HL-60/S4 (cell line): ENCODE data around the gene HCN4.

Source experiments
- in situ Hi-C: fragments of 300-500 bp; cut with MboI; formaldehyde crosslinking; loops from 2 replicates; pipeline ENCODE4 v1.14.3; 2022; ENCODE audit warnings: low sequenced_read_pairs

Gene HCN4

GRCh38 chr15:73328149-73328820 is 40.5 kb downstream of the HCN4 start:
- in situ Hi-C loops = no loop called here

DNA sequence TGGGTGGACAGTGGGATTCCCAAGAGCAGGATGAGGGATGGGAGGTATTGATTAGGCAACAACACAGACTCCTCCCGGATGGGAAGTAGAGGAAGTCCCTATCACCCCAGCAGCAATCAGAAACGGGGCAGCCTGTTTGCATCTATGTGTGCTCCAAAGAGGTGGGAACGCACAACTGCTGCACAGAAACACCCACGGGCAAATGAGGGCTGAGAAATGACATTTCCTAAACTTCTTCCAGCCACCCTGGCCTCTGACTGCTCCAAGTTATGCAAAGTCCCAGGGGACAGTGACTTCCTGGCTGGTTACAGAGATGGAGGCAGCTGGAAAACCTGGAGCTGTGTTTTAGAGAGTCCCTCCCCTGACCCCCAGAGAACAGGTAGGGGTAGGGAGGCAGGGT is 42.6 kb downstream of the HCN4 start:
- in situ Hi-C loops = no loop called here

- in situ Hi-C loops = no loop called here
Observed at GRCh38 chr15:73325191-73325861, 43.4 kb downstream of the HCN4 start.

DNA sequence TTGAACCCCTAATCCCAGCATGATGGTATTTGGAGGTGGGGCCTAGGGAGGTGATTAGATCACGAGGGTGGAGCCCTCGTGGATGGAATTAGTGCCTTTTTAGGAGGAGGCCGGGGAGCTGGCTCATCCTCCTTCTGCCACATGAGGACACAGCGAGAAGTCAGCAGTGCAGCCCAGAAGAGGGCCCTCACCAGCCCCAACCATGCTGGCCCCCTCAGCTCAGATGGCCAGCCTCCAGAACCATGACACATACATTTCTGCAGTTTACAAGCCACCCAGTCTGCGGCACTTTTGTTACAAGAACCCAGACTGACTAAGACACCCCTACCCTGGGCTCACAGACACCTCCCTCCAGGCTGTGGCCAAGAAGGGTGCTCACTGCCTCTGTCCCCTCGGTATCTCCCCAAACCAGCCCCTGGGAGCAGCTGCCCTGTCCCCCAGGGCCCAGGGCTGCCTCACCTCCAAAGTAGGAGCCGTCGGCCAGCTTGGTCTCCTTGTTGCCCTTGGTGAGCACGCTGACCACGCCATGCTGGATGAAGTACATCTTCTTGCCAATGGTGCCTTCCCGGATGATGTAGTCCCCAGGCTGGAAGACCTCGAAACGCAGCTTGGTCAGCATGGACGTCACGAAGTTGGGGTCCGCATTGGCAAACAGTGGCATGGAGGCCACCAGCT is 44.1 kb downstream of the HCN4 start:
- in situ Hi-C loops = no loop called here

DNA sequence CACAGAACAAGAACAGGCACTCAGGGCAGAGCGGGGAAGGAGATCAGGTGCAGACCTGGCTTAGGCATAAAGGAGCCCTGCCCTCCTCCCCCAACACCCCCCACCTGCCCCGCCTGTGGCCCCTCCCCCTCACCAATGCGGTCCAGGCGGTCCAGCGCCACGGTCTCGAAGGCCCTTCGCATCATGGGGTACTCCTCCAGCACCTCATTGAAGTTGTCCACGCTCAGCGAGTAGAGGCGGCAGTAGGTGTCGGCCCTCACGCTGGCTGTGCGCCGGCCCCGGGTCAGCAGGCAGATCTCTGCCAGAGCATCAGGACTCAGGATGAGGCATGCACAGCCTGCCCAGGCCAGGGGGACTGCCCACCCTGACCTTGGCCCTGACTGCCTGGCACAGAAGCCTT is 44.8 kb downstream of the HCN4 start:
- in situ Hi-C loops = no loop called here

DNA sequence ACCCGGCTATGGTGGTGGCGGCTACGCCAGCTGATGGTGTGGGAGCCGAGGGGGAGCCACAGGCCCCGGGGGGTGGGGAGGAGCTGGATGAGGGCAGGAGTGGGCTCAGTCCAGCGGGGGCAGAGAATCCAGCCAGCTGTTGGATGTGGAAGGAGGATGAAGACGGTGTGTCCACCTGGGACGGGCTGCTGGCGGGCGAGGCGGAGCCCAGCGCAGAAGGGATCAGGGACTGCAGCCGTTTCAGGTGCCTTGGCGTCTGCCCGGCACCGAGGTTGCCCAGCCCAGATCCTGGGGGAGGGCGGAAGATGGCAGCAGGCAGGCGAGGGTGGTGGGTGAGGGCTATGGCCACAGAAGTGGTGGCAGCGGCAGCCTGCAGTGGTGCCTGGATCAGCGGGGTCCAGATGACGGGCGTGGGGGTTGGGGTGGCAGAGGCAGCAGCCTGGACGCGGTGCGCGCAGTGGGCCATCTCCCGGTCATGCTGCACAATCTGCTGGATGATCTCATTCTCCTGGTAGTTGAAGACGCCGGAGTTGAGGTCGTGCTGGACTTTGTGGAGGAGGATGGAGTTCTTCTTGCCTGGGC is 45.3 kb downstream of the HCN4 start:
- in situ Hi-C loops = no loop called here

DNA sequence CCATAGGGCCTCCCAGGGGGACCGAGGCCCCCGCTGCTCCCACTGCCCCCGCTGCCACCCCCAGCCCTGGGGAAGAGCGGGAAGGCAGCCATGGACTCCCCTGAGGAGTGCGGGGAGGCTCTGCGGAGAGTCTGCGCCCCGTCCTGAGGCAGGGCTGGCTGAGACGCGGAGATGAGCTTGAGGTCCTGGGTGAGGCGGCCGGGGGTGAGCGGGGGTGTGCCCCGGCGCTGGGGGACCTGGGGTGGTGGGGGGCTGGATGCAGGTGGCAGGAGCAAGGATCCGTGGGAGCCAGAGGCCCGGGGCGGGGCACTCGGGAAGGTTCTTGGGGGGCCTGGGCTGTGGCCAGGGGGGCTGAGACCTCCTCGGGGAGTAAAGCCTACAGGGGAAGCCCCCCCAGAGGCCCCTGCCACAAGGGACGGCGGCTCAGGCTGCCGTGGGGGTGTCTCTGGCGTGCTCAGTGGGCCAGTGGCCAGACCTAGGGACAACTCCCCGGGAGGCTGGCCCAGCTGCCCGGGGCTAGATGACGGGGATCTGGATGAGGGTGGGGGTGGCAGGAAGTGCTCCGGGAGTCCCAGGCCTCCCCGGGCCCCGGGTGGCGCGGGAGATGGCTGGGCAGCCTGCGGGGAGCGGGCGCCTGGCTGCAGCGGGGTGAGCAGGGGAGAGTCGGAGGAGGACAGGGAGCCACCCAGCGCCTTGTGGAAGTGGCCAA is 45.9 kb downstream of the HCN4 start:
- in situ Hi-C loops = no loop called here

DNA sequence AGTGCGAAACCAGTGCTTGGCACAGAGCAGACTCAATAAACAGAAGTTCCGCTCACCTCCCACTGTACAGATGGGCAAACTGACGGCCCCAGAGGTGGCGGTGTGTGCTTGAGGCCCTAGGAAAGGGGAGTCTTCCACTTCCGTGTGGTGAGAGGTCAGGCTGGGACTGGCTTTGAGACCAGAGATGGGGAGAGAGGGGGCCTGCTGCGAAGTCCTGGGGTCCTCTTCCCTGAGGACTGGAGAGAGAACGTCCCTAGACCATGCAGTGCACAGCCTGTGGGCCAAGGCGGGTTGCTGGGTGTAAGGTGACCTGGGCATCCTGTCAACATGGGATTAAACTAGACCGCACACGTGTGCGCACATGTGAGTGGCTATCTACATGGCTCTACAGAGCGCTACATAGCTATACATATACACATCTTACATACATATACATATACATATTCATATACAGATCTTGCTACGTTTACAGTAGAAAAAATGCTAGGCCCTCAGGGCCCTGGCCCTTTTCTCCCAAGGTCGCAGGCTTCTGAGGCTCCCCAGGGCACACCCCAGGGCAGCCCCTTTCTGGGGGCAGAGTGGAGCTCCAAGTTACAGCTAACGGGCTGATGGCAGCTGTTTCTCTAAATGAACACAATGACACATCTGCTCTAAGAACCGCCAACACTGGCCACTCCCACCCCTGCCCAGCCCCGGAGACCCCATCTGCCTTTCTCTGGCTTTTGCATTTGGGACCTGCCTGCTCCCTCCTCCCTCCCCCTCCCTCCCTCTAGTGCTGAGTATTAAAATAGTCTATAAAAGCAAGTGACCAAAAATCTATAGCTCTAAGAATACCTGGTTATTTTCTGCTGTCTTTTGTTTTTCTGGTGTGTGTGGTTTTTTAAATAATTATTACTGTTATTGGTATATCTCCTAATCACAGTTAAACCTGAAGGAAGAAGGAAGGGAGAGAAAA is 47.0 kb downstream of the HCN4 start:
- in situ Hi-C loops = no loop called here

GRCh38 chr15:73320619-73321180 is 48.1 kb downstream of the HCN4 start:
- in situ Hi-C loops = no loop called here

DNA sequence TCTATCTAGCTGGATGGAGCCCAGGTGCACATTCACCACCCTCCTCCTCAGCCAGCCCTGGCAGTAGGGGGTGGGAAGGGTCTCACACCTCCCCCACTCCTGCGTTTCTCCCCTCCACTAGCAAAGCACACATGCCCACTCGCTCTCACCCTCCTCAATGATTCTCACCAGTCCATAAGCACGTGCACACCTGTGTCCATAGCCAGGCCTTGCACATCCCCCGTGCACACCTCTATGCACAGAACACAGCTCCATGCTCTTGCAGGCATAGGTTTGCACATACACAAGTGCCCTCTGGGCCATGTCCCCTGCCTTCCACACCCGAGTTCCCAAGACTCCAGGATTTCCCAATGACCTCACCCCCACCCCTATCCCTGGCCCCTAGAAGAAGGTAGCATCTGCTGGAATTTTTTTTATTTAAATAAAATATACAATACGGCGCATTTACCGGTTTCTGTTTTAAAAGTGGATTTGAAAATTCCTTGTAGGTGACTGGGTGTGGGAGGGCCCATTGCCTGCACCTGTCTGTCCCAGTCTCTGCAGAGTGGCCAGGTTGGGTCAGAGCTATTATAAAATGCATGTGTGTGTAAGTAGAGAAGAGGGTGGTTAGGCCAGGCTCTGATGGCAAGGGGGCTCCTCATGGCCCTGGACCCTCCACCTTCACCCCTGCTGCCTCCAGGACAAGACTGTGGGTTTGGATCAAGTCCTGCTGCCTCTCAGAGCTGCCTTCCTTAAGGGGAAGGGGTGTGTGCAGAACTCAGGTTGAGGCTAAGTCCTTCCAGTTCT is 49.1 kb downstream of the HCN4 start:
- in situ Hi-C loops = no loop called here

DNA sequence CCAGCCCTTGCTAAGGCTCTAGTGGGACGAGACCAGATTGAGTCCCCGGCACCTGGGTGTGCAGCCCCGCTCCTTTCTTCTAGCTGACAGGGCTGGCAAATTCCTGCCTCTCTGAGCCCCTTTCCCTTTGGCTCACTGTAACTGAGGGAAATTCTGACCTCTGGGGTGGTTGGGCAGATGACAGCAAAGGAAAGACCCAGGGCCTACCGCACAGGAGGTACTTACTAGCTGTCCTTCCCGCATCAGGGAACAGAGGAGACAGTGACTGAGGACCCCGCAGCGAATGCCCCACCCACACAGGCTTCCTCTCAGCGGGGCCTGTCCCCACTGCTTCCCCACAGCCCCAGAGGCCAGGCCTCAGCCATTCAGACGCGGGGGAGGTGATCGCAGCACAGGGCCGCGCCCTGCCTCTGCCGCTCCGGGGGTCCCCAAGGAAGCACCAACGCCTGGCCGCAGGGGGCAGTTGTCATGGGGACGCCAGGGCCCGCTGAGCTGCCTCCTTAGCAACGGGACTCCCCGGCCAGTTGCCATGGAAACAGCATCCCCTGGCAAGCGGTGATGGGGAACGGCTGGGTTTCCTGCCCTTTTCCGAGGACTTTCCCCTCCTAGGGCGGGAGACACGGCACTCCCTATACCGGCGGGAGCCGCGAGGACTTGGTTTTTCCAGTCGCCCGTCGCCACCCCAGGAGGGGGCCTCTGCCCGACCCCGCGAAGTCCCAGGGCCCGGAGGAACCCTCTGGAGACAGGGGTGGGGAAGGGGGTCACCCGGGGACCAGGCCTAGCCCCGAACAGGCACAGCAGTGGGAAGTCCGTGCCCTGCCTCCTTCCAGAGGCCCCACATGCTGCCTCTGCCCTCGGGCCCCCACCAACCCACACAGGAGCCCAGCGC is 50.1 kb downstream of the HCN4 start:
- in situ Hi-C loops = no loop called here

GRCh38 chr15:73317651-73318462 is 50.9 kb downstream of the HCN4 start:
- in situ Hi-C loops = no loop called here

- in situ Hi-C loops = no loop called here
Observed at GRCh38 chr15:73313861-73314260, 54.9 kb downstream of the HCN4 start.

GRCh38 chr15:73308305-73308704 is 60.5 kb downstream of the HCN4 start:
- in situ Hi-C loops = no loop called here

DNA sequence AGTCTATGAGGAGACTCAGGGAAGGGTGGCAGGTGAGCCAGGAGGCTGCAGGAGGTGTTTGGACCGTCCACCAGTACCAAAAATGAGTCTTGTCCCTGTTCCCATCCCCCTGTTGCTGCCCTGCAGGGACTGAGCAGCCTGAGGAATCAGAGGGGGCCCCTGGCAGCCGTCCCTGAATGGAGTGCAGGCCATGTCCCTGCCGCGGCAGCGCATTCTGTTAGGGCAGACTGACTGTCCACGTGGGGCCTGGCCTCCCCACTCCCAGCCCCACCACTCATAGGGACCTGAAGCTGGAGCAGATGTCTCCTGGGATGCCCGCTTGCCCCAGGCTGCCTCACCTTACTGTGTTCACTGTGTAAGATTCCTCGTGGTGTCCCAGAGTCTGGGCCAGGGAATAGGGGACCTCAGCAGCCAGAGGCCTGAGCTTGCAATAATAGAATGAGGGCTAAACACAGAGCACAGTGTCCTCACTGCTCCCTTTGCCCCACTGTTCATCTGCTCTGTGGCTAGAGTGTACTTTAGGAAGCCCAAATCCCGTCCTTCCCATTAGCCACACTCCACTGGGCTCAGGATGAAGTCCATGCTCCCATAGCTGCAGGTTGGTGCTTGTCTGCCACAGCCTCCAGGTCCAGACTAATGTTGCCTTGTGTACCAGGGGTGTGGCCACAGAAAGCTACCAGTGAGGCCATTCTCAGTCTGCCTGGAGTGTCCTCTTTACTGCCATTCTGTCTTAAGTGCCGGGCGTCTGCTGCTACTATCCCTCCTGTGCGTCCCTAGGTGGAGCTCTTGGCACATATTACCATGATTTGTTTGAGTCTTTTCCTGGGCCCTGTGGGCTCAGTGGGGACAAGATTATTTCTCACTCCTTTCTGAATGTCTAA is 63.2 kb downstream of the HCN4 start:
- in situ Hi-C loops = no loop called here

GRCh38 chr15:73303636-73304035 is 65.1 kb downstream of the HCN4 start:
- in situ Hi-C loops = no loop called here
